Trophoblast cell (in vitro differentiated cells and primary cell): ENCODE data around the gene ADAMTS18.
A peak's percentile ranks its signal among the peaks of the same experiment; 100 is the strongest.

Experiments
- DNase-seq, 2 donors: peaks; one replicate each; pipeline ENCODE4 v3.0.0-alpha.2; 2016
- H2AFZ ChIP-seq: 2 replicates; pipeline ENCODE4 v1.6.1; 2013; ENCODE audit warnings: low read length, moderate library complexity, mild to moderate bottlenecking; ENCODE audit not compliant: insufficient read depth, poor library complexity
- H2AK5ac ChIP-seq: 2 replicates; pipeline ENCODE4 v1.6.1; 2013; ENCODE audit warnings: mild to moderate bottlenecking, low read length
- H2BK120ac ChIP-seq: 2 replicates; pipeline ENCODE4 v1.6.1; 2013; ENCODE audit warnings: low read length, mild to moderate bottlenecking, moderate library complexity; ENCODE audit not compliant: insufficient read depth, poor library complexity
- H2BK12ac ChIP-seq: 2 replicates; pipeline ENCODE4 v1.6.1; 2013; ENCODE audit warnings: mild to moderate bottlenecking, low read length, moderate library complexity
- H2BK5ac ChIP-seq: 2 replicates; pipeline ENCODE4 v1.6.1; 2013; ENCODE audit warnings: low read length, low read depth, moderate library complexity, mild to moderate bottlenecking; ENCODE audit not compliant: poor library complexity
- H3K14ac ChIP-seq: 2 replicates; pipeline ENCODE4 v1.6.1; 2013; ENCODE audit warnings: mild to moderate bottlenecking, low read length
- H3K18ac ChIP-seq: 2 replicates; pipeline ENCODE4 v1.6.1; 2013; ENCODE audit warnings: mild to moderate bottlenecking, low read length
- H3K23ac ChIP-seq: 2 replicates; pipeline ENCODE4 v1.6.1; 2013; ENCODE audit warnings: low read length
- H3K27ac ChIP-seq: 2 replicates; pipeline ENCODE4 v1.5.1; 2013; ENCODE audit warnings: low read depth, mild to moderate bottlenecking, inconsistent platforms, low read length, moderate library complexity
- H3K27me3 ChIP-seq: 2 replicates; pipeline ENCODE4 v1.6.1; 2013; ENCODE audit warnings: inconsistent platforms, mild to moderate bottlenecking, low read length, moderate library complexity; ENCODE audit not compliant: insufficient read depth
- H3K36me3 ChIP-seq, 2 experiments: 1 replicate in 1 of 2; 2 replicates in 1 of 2; pipeline ENCODE4 v1.6.1; 2013; ENCODE audit warnings: low read length in 2 of 2, mild to moderate bottlenecking in 2 of 2, moderate library complexity in 1 of 2; ENCODE audit not compliant: insufficient read depth in 2 of 2, control insufficient read depth in 1 of 2
- H3K4ac ChIP-seq: 2 replicates; pipeline ENCODE4 v1.6.1; 2013; ENCODE audit warnings: low read depth, mild to moderate bottlenecking, low read length, moderate library complexity
- H3K4me1 ChIP-seq, 2 experiments: 1 replicate in 1 of 2; 2 replicates in 1 of 2; pipeline ENCODE4 v1.6.1; 2013; ENCODE audit warnings: low read length in 2 of 2, mild to moderate bottlenecking in 2 of 2, moderate library complexity in 1 of 2; ENCODE audit not compliant: insufficient read depth in 2 of 2, control insufficient read depth in 1 of 2
- H3K4me2 ChIP-seq: 2 replicates; pipeline ENCODE4 v1.6.1; 2013; ENCODE audit warnings: inconsistent platforms, mild to moderate bottlenecking, low read length, moderate library complexity
- H3K4me3 ChIP-seq: 2 replicates; pipeline ENCODE4 v1.5.1; 2013; ENCODE audit warnings: mild to moderate bottlenecking, low read depth, low read length, inconsistent platforms
- H3K79me1 ChIP-seq: one replicate; pipeline ENCODE4 v1.6.1; 2013; ENCODE audit warnings: low read length
- H3K79me2 ChIP-seq: 2 replicates; pipeline ENCODE4 v1.6.1; 2013; ENCODE audit warnings: low read length, mild to moderate bottlenecking; ENCODE audit not compliant: control insufficient read depth, insufficient read depth, poor library complexity
- H3K9ac ChIP-seq: 2 replicates; pipeline ENCODE4 v1.6.1; 2013; ENCODE audit warnings: mild to moderate bottlenecking, low read length
- H3K9me3 ChIP-seq: 2 replicates; pipeline ENCODE4 v1.6.1; 2013; ENCODE audit warnings: low read depth, mild to moderate bottlenecking, control low read depth, inconsistent platforms, low read length; ENCODE audit not compliant: insufficient read depth
- H4K12ac ChIP-seq: 2 replicates; pipeline ENCODE4 v1.6.1; 2013; ENCODE audit warnings: low read depth, mild to moderate bottlenecking, low read length, moderate library complexity
- H4K8ac ChIP-seq: 2 replicates; pipeline ENCODE4 v1.6.1; 2013; ENCODE audit warnings: low read depth, mild to moderate bottlenecking, low read length, moderate library complexity
- H4K91ac ChIP-seq: one replicate; pipeline ENCODE4 v1.6.1; 2013; ENCODE audit warnings: low read depth, mild to moderate bottlenecking, low read length, moderate library complexity
- WGBS: extraction: QIAGEN DNeasy Blood & Tissue Kit; methylation state at CpG from one replicate; pipeline ENCODE4 v1.1.7; 2013; ENCODE audit warnings: missing lambda C conversion rate; ENCODE audit not compliant: insufficient read length, insufficient coverage; ENCODE audit errors: extremely low coverage; 5-methylcytosine and 5-hydroxymethylcytosine counted together

ADAMTS18 gene

GRCh38 chr16:77402672-77403071 is 32.2 kb downstream of the ADAMTS18 start:
- no peak overlapping the region for H2BK12ac ChIP-seq
- H3K23ac ChIP-seq, result no peak overlapping the region
- no peak overlapping the region for H2AK5ac ChIP-seq
- H3K14ac ChIP-seq, result no peak overlapping the region
- H3K27ac ChIP-seq, result no peak overlapping the region
- H3K18ac ChIP-seq, result no peak overlapping the region
- no peaks in the 10 kb centered on the region for H3K9me3 ChIP-seq
- peaks cover 10% of the 10 kb centered on the region for H3K79me1 ChIP-seq
- H3K4me2 ChIP-seq, result no peak overlapping the region
- no CpG with 5 or more reads among the region's 2 CpGs for WGBS
- no peak overlapping the region for H3K9ac ChIP-seq
- H3K27me3 ChIP-seq, result no peaks in the 10 kb centered on the region
- no peak overlapping the region for H2BK5ac ChIP-seq
- H2BK120ac ChIP-seq, result no peak overlapping the region
- H3K79me2 ChIP-seq, result peaks cover 5% of the 10 kb centered on the region
- DNase-seq, result no peak
- H4K8ac ChIP-seq, result no peak overlapping the region
- peaks cover 14 to 15% of the 10 kb centered on the region in 2 experiments for H3K4me1 ChIP-seq
- no peak overlapping the region for H3K4me3 ChIP-seq
- no peak overlapping the region for H4K12ac ChIP-seq
- no peak overlapping the region for H2AFZ ChIP-seq
- H4K91ac ChIP-seq, result no peak overlapping the region
- H3K4ac ChIP-seq, result no peak overlapping the region
- H3K36me3 ChIP-seq, result peaks cover 5 to 8% of the 10 kb centered on the region in 2 experiments

- H3K27ac ChIP-seq, result no peak overlapping the region
These were observed 32.7 kb downstream of the ADAMTS18 start for GRCh38 chr16:77402118-77402517.

GRCh38 chr16:77399546-77399945 is 35.3 kb downstream of the ADAMTS18 start:
- no CpG with 5 or more reads among the region's 2 CpGs for WGBS
- no peak overlapping the region for H2AK5ac ChIP-seq
- H3K9me3 ChIP-seq, result no peaks in the 10 kb centered on the region
- no peak overlapping the region for H3K9ac ChIP-seq
- H3K23ac ChIP-seq, result no peak overlapping the region
- no peak overlapping the region for H3K14ac ChIP-seq
- peaks cover 2% of the 10 kb centered on the region for H3K79me2 ChIP-seq
- H4K12ac ChIP-seq, result no peak overlapping the region
- H3K79me1 ChIP-seq, result peaks cover 13% of the 10 kb centered on the region
- peaks cover 10 to 16% of the 10 kb centered on the region in 2 experiments for H3K4me1 ChIP-seq
- H4K91ac ChIP-seq, result no peak overlapping the region
- H3K4me2 ChIP-seq, result no peak overlapping the region
- H2BK120ac ChIP-seq, result no peak overlapping the region
- H3K18ac ChIP-seq, result no peak overlapping the region
- H3K4ac ChIP-seq, result no peak overlapping the region
- no peak overlapping the region for H3K4me3 ChIP-seq
- no peak overlapping the region for H2BK5ac ChIP-seq
- peaks cover 6 to 15% of the 10 kb centered on the region in 2 experiments for H3K36me3 ChIP-seq
- no peak overlapping the region for H3K27ac ChIP-seq
- H4K8ac ChIP-seq, result no peak overlapping the region
- H3K27me3 ChIP-seq, result no peaks in the 10 kb centered on the region
- no peak overlapping the region for H2AFZ ChIP-seq
- no peak for DNase-seq
- no peak overlapping the region for H2BK12ac ChIP-seq

More at GRCh38 chr16:77402118-77402517, 32.7 kb downstream of the ADAMTS18 start:
- no peak overlapping the region for H2AK5ac ChIP-seq
- H3K18ac ChIP-seq, result no peak overlapping the region
- no peak overlapping the region for H3K23ac ChIP-seq
- H3K27me3 ChIP-seq, result no peaks in the 10 kb centered on the region
- no peak overlapping the region for H4K12ac ChIP-seq
- no peak overlapping the region for H2BK5ac ChIP-seq
- no peak overlapping the region for H4K91ac ChIP-seq
- H3K36me3 ChIP-seq, result peaks cover 5 to 8% of the 10 kb centered on the region in 2 experiments
- no CpG with 5 or more reads among the region's 6 CpGs for WGBS
- H2BK120ac ChIP-seq, result no peak overlapping the region
- H3K4ac ChIP-seq, result no peak overlapping the region
- no peaks in the 10 kb centered on the region for H3K9me3 ChIP-seq
- no peak overlapping the region for H2AFZ ChIP-seq
- no peak overlapping the region for H3K4me3 ChIP-seq
- H4K8ac ChIP-seq, result no peak overlapping the region
- H3K9ac ChIP-seq, result no peak overlapping the region
- H3K79me1 ChIP-seq, result peaks cover 10% of the 10 kb centered on the region
- no peak overlapping the region for H2BK12ac ChIP-seq
- H3K14ac ChIP-seq, result no peak overlapping the region
- no peak overlapping the region for H3K4me2 ChIP-seq
- peaks cover 15 to 17% of the 10 kb centered on the region in 2 experiments for H3K4me1 ChIP-seq
- peaks cover 5% of the 10 kb centered on the region for H3K79me2 ChIP-seq
- DNase-seq, result no peak

- no peak overlapping the region for H4K8ac ChIP-seq
- no peak overlapping the region for H2AFZ ChIP-seq
- no CpG with 5 or more reads among the region's 1 CpG for WGBS
- peak overlapping the region; percentile 10 for H2BK120ac ChIP-seq
- peak overlapping the region; percentile 55 for H2BK12ac ChIP-seq
- no peak overlapping the region for H3K23ac ChIP-seq
- peak overlapping the region; percentile 31 for H3K18ac ChIP-seq
- no peak overlapping the region for H3K4me3 ChIP-seq
- H2BK5ac ChIP-seq, result peak overlapping the region; percentile 21
- H3K9ac ChIP-seq, result no peak overlapping the region
- peaks cover 2% of the 10 kb centered on the region for H3K79me2 ChIP-seq
- DNase-seq, result no peak
- H3K9me3 ChIP-seq, result no peaks in the 10 kb centered on the region
- no peak overlapping the region for H3K4me2 ChIP-seq
- H3K27me3 ChIP-seq, result no peaks in the 10 kb centered on the region
- peak overlapping the region; percentile 79 for H2AK5ac ChIP-seq
- H4K12ac ChIP-seq, result peak overlapping the region; percentile 64
- H3K27ac ChIP-seq, result peak overlapping the region; percentile 14
- H3K79me1 ChIP-seq, result peaks cover 13% of the 10 kb centered on the region
- peak overlapping the region; percentile 73 for H3K14ac ChIP-seq
- H4K91ac ChIP-seq, result peak overlapping the region; percentile 23
- H3K4ac ChIP-seq, result peak overlapping the region; percentile 8
- H3K4me1 ChIP-seq, result peaks cover 10 to 16% of the 10 kb centered on the region in 2 experiments
- peaks cover 6 to 15% of the 10 kb centered on the region in 2 experiments for H3K36me3 ChIP-seq
These were observed 35.8 kb downstream of the ADAMTS18 start for GRCh38 chr16:77399066-77399465.
